GM21737 (cell line): ENCODE results near the gene ZMYND8.

Experiments
- ATAC-seq: cut with Tn5 transposase; IDR thresholded peaks from one replicate; pipeline ENCODE4 v1.9.1; 2021; ENCODE audit warnings: mild to moderate bottlenecking, moderate library complexity; ENCODE audit not compliant: unreplicated experiment

ZMYND8 gene

GRCh38 chr20:47233333-47234188 lies 122.9 kb downstream of the ZMYND8 start:
- ATAC-seq = no peak

- ATAC-seq = no peak
These were observed 124.0 kb downstream of the ZMYND8 start for GRCh38 chr20:47232518-47232917.

- no peak for ATAC-seq
These were observed 125.0 kb downstream of the ZMYND8 start for GRCh38 chr20:47231382-47232039.

GRCh38 chr20:47230811-47231256 lies 125.7 kb downstream of the ZMYND8 start:
- ATAC-seq = no peak

- ATAC-seq = no peak
These were observed 127.8 kb downstream of the ZMYND8 start for GRCh38 chr20:47228654-47229053.

GRCh38 chr20:47227576-47227975 lies 128.9 kb downstream of the ZMYND8 start:
- ATAC-seq = no peak

GRCh38 chr20:47227119-47227518 lies 129.4 kb downstream of the ZMYND8 start:
- ATAC-seq = no peak

GRCh38 chr20:47225458-47225857 lies 131.0 kb downstream of the ZMYND8 start:
- ATAC-seq = no peak

- no peak for ATAC-seq
These were observed 131.6 kb downstream of the ZMYND8 start for GRCh38 chr20:47224857-47225256.

GRCh38 chr20:47224300-47224791 lies 132.2 kb downstream of the ZMYND8 start:
- no peak for ATAC-seq

GRCh38 chr20:47223896-47224295 lies 132.6 kb downstream of the ZMYND8 start:
- ATAC-seq = no peak

GRCh38 chr20:47222468-47223119 lies 133.9 kb downstream of the ZMYND8 start:
- ATAC-seq = no peak

- no peak for ATAC-seq
These were observed 135.4 kb downstream of the ZMYND8 start for GRCh38 chr20:47221036-47221625.

- no peak for ATAC-seq
These were observed 136.3 kb downstream of the ZMYND8 start for GRCh38 chr20:47220161-47220582.

GRCh38 chr20:47217482-47218446 lies 138.7 kb downstream of the ZMYND8 start:
- ATAC-seq = no peak

GRCh38 chr20:47216819-47217410 lies 139.6 kb downstream of the ZMYND8 start:
- no peak for ATAC-seq

GRCh38 chr20:47215653-47216397 lies 140.7 kb downstream of the ZMYND8 start:
- no peak for ATAC-seq

- no peak for ATAC-seq
These were observed 142.5 kb downstream of the ZMYND8 start for GRCh38 chr20:47213966-47214365.
